ENCODE data around the gene MAD1L1. TPM values are rescaled to one million over a fixed set of nuclear protein-coding genes. Genes with fewer than 3 reads are reported as not detected.

Gene MAD1L1
- total and polyA plus RNA-seq, 3 experiments from 2014 or later, result 43.6 to 185 (median 47.3) TPM

DNA sequence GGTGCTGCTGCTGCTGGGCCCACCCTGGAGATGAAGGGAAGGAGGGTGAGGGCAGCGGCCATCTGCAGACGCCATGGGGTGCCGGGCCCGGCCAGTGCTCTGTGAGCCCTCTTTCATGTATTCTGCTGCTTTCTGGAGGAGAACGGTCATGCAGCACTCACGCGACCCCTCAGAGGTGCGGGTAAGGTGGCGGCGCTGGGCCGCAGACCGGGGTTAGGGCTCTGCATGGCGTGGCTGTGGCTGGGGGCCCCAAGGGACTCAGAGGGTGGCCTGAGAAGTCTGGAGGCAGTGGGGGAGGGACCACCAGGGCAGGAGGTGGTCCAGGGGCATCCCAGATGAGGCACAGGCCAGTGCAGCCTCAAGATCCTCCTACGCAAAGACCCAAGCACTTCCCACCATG lies 287.2 kb downstream of the MAD1L1 start:
- H3K36me3 Mint-ChIP-seq, result no peaks in the 10 kb centered on the region
- DNase-seq, result no peak
- ChIA-PET CTCF (no interaction called here), POLR2A (no interaction called here)
- Histone ChIP-seq H3K9me3 (ENCODE audit: low read length) (no peaks in the 10 kb centered on the region), H3K4me3 (ENCODE audit: low read length) (no peak overlapping the region), H3K36me3 (ENCODE audit: insufficient read depth, low read length) (no peaks in the 10 kb centered on the region), H3K27me3 (ENCODE audit: insufficient read depth, low read length, poor library complexity, severe bottlenecking) (no peaks in the 10 kb centered on the region), H3K4me1 (ENCODE audit: insufficient read depth, low read length) (peaks cover 48% of the 10 kb centered on the region), H3K27ac (ENCODE audit: low read depth, low read length) (no peak overlapping the region)
- no peak overlapping the region for H3K27ac Mint-ChIP-seq
- peak overlapping the region in 1 of 7 donors; percentile 66 for H3K4me3 Mint-ChIP-seq
- no peaks in the 10 kb centered on the region for H3K27me3 Mint-ChIP-seq
- no peaks in the 10 kb centered on the region for H3K9me3 Mint-ChIP-seq
- H3K4me1 Mint-ChIP-seq, result peaks cover 32 to 54% (median 33%) of the 10 kb centered on the region in 3 donors

DNA sequence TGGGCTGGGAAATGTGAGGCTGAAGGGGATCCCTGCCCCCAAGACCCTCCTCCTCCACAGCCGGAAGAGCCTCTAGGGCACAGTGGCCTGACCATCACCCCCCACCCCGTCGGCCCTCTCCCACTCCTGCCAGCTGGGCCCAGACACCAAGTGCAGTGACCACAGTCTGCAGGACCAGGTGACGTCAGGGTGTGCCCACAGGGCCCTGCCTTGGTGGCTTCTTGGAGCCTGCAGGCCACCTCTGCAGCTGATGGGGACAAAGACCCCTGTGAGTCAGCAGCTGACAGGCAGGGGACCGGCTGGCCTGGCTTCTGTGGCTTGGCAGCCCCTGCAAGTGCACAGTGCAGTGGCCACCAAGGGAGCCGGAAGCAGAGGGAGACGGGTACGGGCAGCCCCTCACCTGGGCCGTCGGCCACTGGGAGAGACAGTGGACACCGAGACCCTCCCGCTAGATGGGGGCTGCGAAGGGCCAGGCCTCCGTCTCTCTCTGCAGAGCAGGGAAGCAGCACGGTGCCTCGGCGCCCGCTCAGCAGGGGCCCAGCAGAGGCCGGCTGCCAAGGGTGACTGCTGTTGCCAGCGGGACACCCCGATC lies 288.0 kb downstream of the MAD1L1 start:
- Histone ChIP-seq H3K27ac (ENCODE audit: low read depth, low read length) (no peak overlapping the region), H3K36me3 (ENCODE audit: insufficient read depth, low read length) (no peaks in the 10 kb centered on the region), H3K4me1 (ENCODE audit: insufficient read depth, low read length) (peaks cover 43% of the 10 kb centered on the region), H3K27me3 (ENCODE audit: insufficient read depth, low read length, poor library complexity, severe bottlenecking) (no peaks in the 10 kb centered on the region), H3K4me3 (ENCODE audit: low read length) (no peak overlapping the region), H3K9me3 (ENCODE audit: low read length) (no peaks in the 10 kb centered on the region)
- Mint-ChIP-seq H3K27ac (peak overlapping the region in 1 of 8 donors; percentile 77), H3K4me3 (no peak overlapping the region), H3K36me3 (peaks cover 0 to 7% (median 0%) of the 10 kb centered on the region in 3 donors), H3K9me3 (no peaks in the 10 kb centered on the region), H3K4me1 (peaks cover 36 to 55% (median 38%) of the 10 kb centered on the region in 3 donors), H3K27me3 (peaks cover 0 to 3% of the 10 kb centered on the region in 2 donors)
- DNase-seq, result no peak
- CTCF ChIA-PET, result no interaction called here
- POLR2A ChIA-PET, result no interaction called here

DNA sequence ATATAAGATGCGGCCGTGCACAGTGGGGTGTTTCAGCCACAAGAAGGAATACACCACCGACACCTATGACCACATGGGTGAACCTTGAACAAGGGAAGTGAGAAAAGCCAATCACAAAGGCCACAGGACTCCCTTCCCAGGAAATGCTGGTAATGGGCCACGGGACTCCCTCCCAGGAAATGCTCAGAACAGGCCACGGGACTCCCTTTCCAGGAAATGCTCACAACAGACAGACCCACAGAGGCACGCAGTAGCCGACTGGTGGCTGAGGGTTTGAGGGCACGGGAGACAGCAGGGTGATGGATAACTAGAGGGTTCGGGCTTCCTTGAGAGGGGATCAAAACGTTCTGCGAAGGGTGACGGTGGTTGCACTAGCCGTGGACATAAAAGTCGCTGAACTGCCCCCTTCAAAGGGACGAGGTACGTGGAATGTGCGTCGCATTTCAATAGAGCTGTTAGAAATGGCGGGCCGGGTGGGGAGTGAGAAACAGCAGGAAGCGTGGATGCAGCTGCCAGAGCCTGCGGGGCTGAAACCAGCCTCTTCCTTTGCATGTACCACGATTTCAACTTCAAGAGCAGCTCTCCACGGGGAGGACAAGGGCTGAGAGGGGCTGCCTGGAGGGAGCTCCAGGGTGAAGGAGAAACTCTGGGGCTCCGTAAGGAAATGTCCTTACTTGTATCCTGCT lies 288.7 kb downstream of the MAD1L1 start:
- Histone ChIP-seq H3K27ac (ENCODE audit: low read depth, low read length) (no peak overlapping the region), H3K9me3 (ENCODE audit: low read length) (no peaks in the 10 kb centered on the region), H3K4me1 (ENCODE audit: insufficient read depth, low read length) (peaks cover 43% of the 10 kb centered on the region), H3K4me3 (ENCODE audit: low read length) (no peak overlapping the region), H3K27me3 (ENCODE audit: insufficient read depth, low read length, poor library complexity, severe bottlenecking) (no peaks in the 10 kb centered on the region), H3K36me3 (ENCODE audit: insufficient read depth, low read length) (no peaks in the 10 kb centered on the region)
- Mint-ChIP-seq H3K27me3 (peaks cover 0 to 3% of the 10 kb centered on the region in 2 donors), H3K4me1 (peaks cover 38 to 58% (median 42%) of the 10 kb centered on the region in 3 donors), H3K36me3 (peaks cover 0 to 10% (median 0%) of the 10 kb centered on the region in 3 donors), H3K27ac (peak overlapping the region in 7 of 8 donors; percentile 51 to 80 (median 72)), H3K9me3 (no peaks in the 10 kb centered on the region), H3K4me3 (peak overlapping the region in 2 of 7 donors; percentile 29 to 32)
- ChIA-PET CTCF (no interaction called here), POLR2A (no interaction called here)
- DNase-seq, result no peak

DNA sequence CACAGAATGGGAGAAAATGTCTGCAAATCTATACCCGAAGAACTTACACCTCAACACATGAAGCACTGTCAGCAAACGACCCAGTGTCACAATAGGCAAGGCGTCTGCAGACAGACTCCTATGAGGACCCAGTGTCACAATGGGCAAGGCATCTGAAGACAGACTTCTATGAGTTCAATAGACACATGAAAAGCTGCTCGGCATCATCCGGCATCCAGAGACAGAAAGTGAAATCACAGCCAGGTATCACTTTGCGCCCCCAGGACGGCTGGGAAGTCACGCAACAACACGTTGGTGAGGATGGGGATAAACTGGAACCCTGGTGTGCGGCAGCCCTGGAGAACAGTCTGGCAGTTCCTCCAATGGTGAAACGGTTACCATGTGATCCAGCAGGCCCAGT lies 289.4 kb downstream of the MAD1L1 start:
- CTCF ChIA-PET, result no interaction called here
- no peaks in the 10 kb centered on the region for H3K9me3 ChIP-seq (ENCODE audit: low read length)
- peaks cover 0 to 3% of the 10 kb centered on the region in 2 donors for H3K27me3 Mint-ChIP-seq
- DNase-seq, result no peak
- H3K27ac Mint-ChIP-seq, result peak overlapping the region in 7 of 8 donors; percentile 10 to 79 (median 71)
- POLR2A ChIA-PET, result no interaction called here
- peaks cover 45 to 65% (median 49%) of the 10 kb centered on the region in 3 donors for H3K4me1 Mint-ChIP-seq
- no peak overlapping the region for H3K4me3 ChIP-seq (ENCODE audit: low read length)
- H3K9me3 Mint-ChIP-seq, result no peaks in the 10 kb centered on the region
- H3K27ac ChIP-seq (ENCODE audit: low read depth, low read length), result no peak overlapping the region
- H3K36me3 Mint-ChIP-seq, result peaks cover 0 to 13% (median under 1%) of the 10 kb centered on the region in 3 donors
- peak overlapping the region in 3 of 7 donors; percentile 3 to 23 (median 19) for H3K4me3 Mint-ChIP-seq
- H3K27me3 ChIP-seq (ENCODE audit: insufficient read depth, low read length, poor library complexity, severe bottlenecking), result no peaks in the 10 kb centered on the region
- H3K36me3 ChIP-seq (ENCODE audit: insufficient read depth, low read length), result no peaks in the 10 kb centered on the region
- peaks cover 50% of the 10 kb centered on the region for H3K4me1 ChIP-seq (ENCODE audit: insufficient read depth, low read length)

DNA sequence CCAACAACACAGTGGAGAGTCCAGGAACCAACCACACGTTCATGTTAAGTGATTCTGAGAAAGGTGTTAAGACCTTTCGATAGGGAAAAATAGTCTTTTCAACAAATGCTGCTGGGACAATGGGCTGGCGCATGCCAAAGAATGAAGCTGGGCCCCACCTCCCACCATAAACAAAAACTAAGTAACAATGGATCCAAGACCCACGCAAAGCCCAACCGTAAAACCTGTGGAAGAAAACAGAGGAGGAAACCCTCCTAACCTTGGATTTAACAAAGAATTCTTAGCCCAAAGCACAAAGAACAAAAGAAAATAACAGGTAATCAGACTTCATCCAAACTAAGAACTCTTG lies 289.8 kb downstream of the MAD1L1 start:
- H3K9me3 Mint-ChIP-seq, result no peaks in the 10 kb centered on the region
- no peak for DNase-seq
- H3K4me3 Mint-ChIP-seq, result peak overlapping the region in 2 of 7 donors; percentile 3 to 23
- H3K9me3 ChIP-seq (ENCODE audit: low read length), result no peaks in the 10 kb centered on the region
- peaks cover 0 to 3% of the 10 kb centered on the region in 2 donors for H3K27me3 Mint-ChIP-seq
- H3K27me3 ChIP-seq (ENCODE audit: insufficient read depth, low read length, poor library complexity, severe bottlenecking), result no peaks in the 10 kb centered on the region
- peak overlapping the region in 7 of 8 donors; percentile 10 to 79 (median 71) for H3K27ac Mint-ChIP-seq
- ChIA-PET CTCF (no interaction called here), POLR2A (no interaction called here)
- H3K36me3 ChIP-seq (ENCODE audit: insufficient read depth, low read length), result no peaks in the 10 kb centered on the region
- no peak overlapping the region for H3K27ac ChIP-seq (ENCODE audit: low read depth, low read length)
- peaks cover 54% of the 10 kb centered on the region for H3K4me1 ChIP-seq (ENCODE audit: insufficient read depth, low read length)
- peaks cover 48 to 69% (median 54%) of the 10 kb centered on the region in 3 donors for H3K4me1 Mint-ChIP-seq
- no peak overlapping the region for H3K4me3 ChIP-seq (ENCODE audit: low read length)
- peaks cover 0 to 16% (median 4%) of the 10 kb centered on the region in 3 donors for H3K36me3 Mint-ChIP-seq

DNA sequence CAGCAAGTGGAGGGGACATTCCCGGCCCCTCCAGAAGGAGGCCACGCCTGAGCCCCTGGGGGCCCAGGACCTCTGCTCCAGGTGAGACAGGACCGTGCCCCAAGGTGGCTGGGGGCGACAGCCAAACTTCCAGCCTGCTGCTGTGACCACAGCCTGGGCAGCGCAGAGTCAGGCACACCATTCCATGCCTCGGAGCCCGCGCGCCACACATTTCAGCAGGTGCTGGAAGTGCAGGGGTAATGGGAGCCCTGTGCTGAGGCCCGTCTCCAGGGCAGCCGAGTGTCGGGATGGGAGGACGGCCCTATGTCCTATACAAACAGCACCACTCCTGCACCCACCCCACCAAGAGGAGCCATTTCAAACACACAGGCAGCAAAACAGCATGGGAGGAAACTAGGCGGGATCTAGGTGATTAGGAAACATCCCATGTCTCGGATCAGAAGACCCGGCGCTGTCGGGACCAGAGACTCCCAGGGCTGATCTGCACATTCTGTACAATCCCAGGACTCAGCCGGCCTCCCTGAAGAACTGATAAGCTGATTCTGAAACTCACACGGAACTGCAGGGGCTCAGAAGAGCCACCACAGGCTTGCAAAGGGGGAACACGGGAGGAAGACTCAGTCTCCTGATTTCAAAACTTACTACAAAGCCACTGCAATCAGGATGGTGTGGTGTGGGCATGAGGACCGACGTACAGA lies 290.4 kb downstream of the MAD1L1 start:
- Histone ChIP-seq H3K4me1 (ENCODE audit: insufficient read depth, low read length) (peaks cover 56% of the 10 kb centered on the region), H3K27ac (ENCODE audit: low read depth, low read length) (no peak overlapping the region), H3K36me3 (ENCODE audit: insufficient read depth, low read length) (no peaks in the 10 kb centered on the region), H3K4me3 (ENCODE audit: low read length) (no peak overlapping the region), H3K27me3 (ENCODE audit: insufficient read depth, low read length, poor library complexity, severe bottlenecking) (no peaks in the 10 kb centered on the region), H3K9me3 (ENCODE audit: low read length) (no peaks in the 10 kb centered on the region)
- CTCF ChIA-PET, result no interaction called here
- Mint-ChIP-seq H3K9me3 (no peaks in the 10 kb centered on the region), H3K36me3 (peaks cover 0 to 16% (median 4%) of the 10 kb centered on the region in 3 donors), H3K27ac (peak overlapping the region in 7 of 8 donors; percentile 39 to 87 (median 75)), H3K27me3 (peaks cover 0 to 3% of the 10 kb centered on the region in 2 donors), H3K4me3 (peak overlapping the region in 2 of 7 donors; percentile 3 to 61), H3K4me1 (peaks cover 48 to 69% (median 54%) of the 10 kb centered on the region in 3 donors)
- no peak for DNase-seq
- POLR2A ChIA-PET, result no interaction called here

DNA sequence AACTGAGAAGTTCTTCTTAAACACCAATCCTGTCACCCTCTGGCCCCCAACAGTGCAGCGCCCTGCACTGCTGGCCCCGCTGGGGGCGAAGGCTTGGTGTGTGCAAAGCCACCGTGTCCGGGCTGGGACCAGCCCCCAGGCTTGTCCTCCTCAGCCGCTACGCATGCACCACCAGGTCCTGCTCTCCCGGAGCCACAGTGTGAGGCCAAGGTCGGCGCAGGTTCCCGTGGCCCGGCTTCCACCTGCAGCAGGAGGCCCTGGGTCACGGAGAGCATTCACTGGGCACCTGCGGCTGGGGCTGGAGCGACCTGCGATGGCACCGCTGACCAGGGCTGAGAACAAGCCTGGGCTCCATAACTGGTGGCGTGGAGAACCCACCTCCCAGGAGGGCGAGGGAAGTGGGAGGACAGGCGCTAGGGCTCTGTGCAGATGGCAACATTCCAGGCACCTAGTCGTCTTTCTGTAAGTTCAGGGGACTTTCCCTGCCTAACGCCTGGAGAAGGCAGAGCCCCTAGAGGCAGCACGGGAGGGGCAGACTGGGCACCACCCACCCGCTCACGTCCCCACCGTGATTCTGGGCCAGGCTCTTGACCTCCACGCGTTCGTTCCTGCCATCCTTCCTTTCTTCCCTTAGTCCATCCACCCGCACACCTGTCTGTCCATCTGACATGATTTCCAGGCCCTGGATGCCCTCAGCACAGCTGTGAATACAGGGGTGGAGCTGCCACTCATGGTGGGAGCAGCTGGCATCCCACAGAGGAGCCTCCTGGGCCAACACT lies 291.1 kb downstream of the MAD1L1 start:
- ChIA-PET POLR2A (no interaction called here), CTCF (no interaction called here)
- peaks cover 0 to 3% of the 10 kb centered on the region in 2 donors for H3K27me3 Mint-ChIP-seq
- peaks cover 50 to 76% (median 54%) of the 10 kb centered on the region in 3 donors for H3K4me1 Mint-ChIP-seq
- no peak overlapping the region for H3K4me3 ChIP-seq (ENCODE audit: low read length)
- H3K27ac Mint-ChIP-seq, result peak overlapping the region in 7 of 8 donors; percentile 32 to 98 (median 96)
- H3K27me3 ChIP-seq (ENCODE audit: insufficient read depth, low read length, poor library complexity, severe bottlenecking), result no peaks in the 10 kb centered on the region
- H3K4me1 ChIP-seq (ENCODE audit: insufficient read depth, low read length), result peaks cover 63% of the 10 kb centered on the region
- H3K9me3 ChIP-seq (ENCODE audit: low read length), result no peaks in the 10 kb centered on the region
- H3K36me3 Mint-ChIP-seq, result peaks cover 0 to 21% (median 4%) of the 10 kb centered on the region in 3 donors
- H3K9me3 Mint-ChIP-seq, result no peaks in the 10 kb centered on the region
- no peak for DNase-seq
- peak overlapping the region in 5 of 7 donors; percentile 20 to 97 (median 61) for H3K4me3 Mint-ChIP-seq
- no peaks in the 10 kb centered on the region for H3K36me3 ChIP-seq (ENCODE audit: insufficient read depth, low read length)
- no peak overlapping the region for H3K27ac ChIP-seq (ENCODE audit: low read depth, low read length)
